HepG2 (cell line): ENCODE measurements around the gene SLC16A5. TPM values are rescaled to one million over a fixed set of nuclear protein-coding genes. Genes with fewer than 3 reads are reported as not detected.

ENCODE experiments used
- ARID2 ChIP-seq: sonication (generic); formaldehyde crosslinking; IDR thresholded peaks from 2 replicates; pipeline ENCODE4 v1.8.1; 2022; ENCODE audit warnings: mild to moderate bottlenecking, missing genetic modification reagents, borderline replicate concordance
- ATF7-NPFF ChIP-seq: sonication (generic); formaldehyde crosslinking; IDR thresholded peaks from 2 replicates; pipeline ENCODE4 v1.8.1; 2023; ENCODE audit warnings: mild to moderate bottlenecking, low read depth, missing genetic modification reagents, moderate library complexity
- BRCA1 ChIP-seq: sonication (generic); formaldehyde crosslinking; IDR thresholded peaks from 2 replicates; pipeline ENCODE4 v1.4.0; 2020; ENCODE audit warnings: missing genetic modification reagents
- EP300 ChIP-seq, 3 experiments: sonication (generic) in 1 of 3; formaldehyde crosslinking in 1 of 3; IDR thresholded peaks; 2 replicates each; pipeline versions ENCODE4 v1.5.1 to v1.6.1; 2011 to 2020; ENCODE audit warnings: low read depth in 2 of 3, low read length in 2 of 3, borderline replicate concordance in 1 of 3, improper control_type of control experiment in 1 of 3, mild to moderate bottlenecking in 1 of 3, missing genetic modification reagents in 1 of 3, moderate library complexity in 1 of 3
- FOSL1 ChIP-seq: sonication (generic); formaldehyde crosslinking; IDR thresholded peaks from 2 replicates; pipeline ENCODE4 v1.9.0; 2021; ENCODE audit warnings: missing genetic modification reagents, borderline replicate concordance
- JUNB ChIP-seq: sonication (generic); formaldehyde crosslinking; IDR thresholded peaks from 2 replicates; pipeline ENCODE4 v1.8.0; 2022; ENCODE audit warnings: missing genetic modification reagents, mild to moderate bottlenecking, borderline replicate concordance
- KDM1A ChIP-seq: IDR thresholded peaks from 2 replicates; pipeline ENCODE4 v1.6.1; 2016; ENCODE audit warnings: missing compliant biosample characterization
- NBN ChIP-seq: fragments of 450-650 bp; conservative IDR thresholded peaks from 2 replicates; pipeline ENCODE4 v1.6.1; 2017
- TEAD3 ChIP-seq: optimal IDR thresholded peaks from 2 replicates; pipeline ENCODE3; 2016; ENCODE audit warnings: borderline replicate concordance
- TFDP2 ChIP-seq: sonication (generic); formaldehyde crosslinking; IDR thresholded peaks from 2 replicates; pipeline ENCODE4 v1.4.0; 2020; ENCODE audit warnings: missing genetic modification reagents
- ZFP62 ChIP-seq: sonication (generic); formaldehyde crosslinking; IDR thresholded peaks from 2 replicates; pipeline ENCODE4 v1.4.0; 2020; ENCODE audit warnings: missing genetic modification reagents
- ZNF24 ChIP-seq: fragments of 450-650 bp; IDR thresholded peaks from 2 replicates; pipeline ENCODE4 v1.6.1; 2017; ENCODE audit warnings: antibody characterized with exemption, mild to moderate bottlenecking
- ZNF296 ChIP-seq: sonication (generic); formaldehyde crosslinking; conservative IDR thresholded peaks from 2 replicates; pipeline ENCODE4 v1.5.0; 2020; ENCODE audit warnings: mild to moderate bottlenecking, missing genetic modification reagents
- ZNF326 ChIP-seq: sonication (generic); formaldehyde crosslinking; IDR thresholded peaks from 2 replicates; pipeline ENCODE4 v1.4.0; 2020; ENCODE audit warnings: missing genetic modification reagents, borderline replicate concordance
- ZNF350 ChIP-seq: sonication (generic); formaldehyde crosslinking; IDR thresholded peaks from 2 replicates; pipeline ENCODE4 v1.4.0; 2020; ENCODE audit warnings: mild to moderate bottlenecking, low read depth, missing genetic modification reagents, borderline replicate concordance
- ZNF383 ChIP-seq: sonication (generic); formaldehyde crosslinking; IDR thresholded peaks from 2 replicates; pipeline ENCODE4 v1.4.0; 2020; ENCODE audit warnings: missing genetic modification reagents, mild to moderate bottlenecking, borderline replicate concordance
- ZUFSP ChIP-seq: sonication (generic); formaldehyde crosslinking; IDR thresholded peaks from 2 replicates; pipeline ENCODE4 v1.9.0; 2021; ENCODE audit warnings: missing genetic modification reagents, mild to moderate bottlenecking, borderline replicate concordance
- polyA plus RNA-seq, 8 experiments: library from polyadenylated mRNA; depleted of rRNA in 3 of 8; stranded (reverse) in 7 of 8; unstranded in 1 of 8; fragments of >200 nt; fragmentation: Illumina TruSeq in 4 of 8; extraction: Trizol in 4 of 8; gene quantifications; 2 replicates each; pipeline versions ENCODE4 v1.2.1 to v1.2.3, GENCODE V29; 2011 to 2016; ENCODE audit warnings: low read depth in 4 of 8, missing spikeins in 1 of 8, mixed read lengths in 1 of 8; ENCODE audit not compliant: insufficient read depth in 1 of 8
- total RNA-seq, 5 experiments: library from RNA; depleted of rRNA; stranded (reverse); fragments of >200 nt; fragmentation: Illumina TruSeq; extraction: Trizol; gene quantifications; 2 replicates each; pipeline ENCODE4 v1.2.3, GENCODE V29; 2016; ENCODE audit warnings: low read depth in 1 of 5
- TF ChIP-seq, protein P1 (sequence below): sonication (generic); formaldehyde crosslinking; IDR thresholded peaks from 2 replicates; pipeline ENCODE4 v1.4.0; 2020; ENCODE audit warnings: missing genetic modification reagents, borderline replicate concordance
- TF ChIP-seq, protein P2 (sequence below): sonication (generic); formaldehyde crosslinking; IDR thresholded peaks from 2 replicates; pipeline ENCODE4 v1.8.1; 2023; ENCODE audit warnings: mild to moderate bottlenecking, missing genetic modification reagents
- TF ChIP-seq, protein P3 (sequence below): sonication (generic); formaldehyde crosslinking; conservative IDR thresholded peaks from 2 replicates; pipeline ENCODE4 v1.8.0; 2022; ENCODE audit warnings: missing genetic modification reagents

Gene SLC16A5
- total and polyA plus RNA-seq, 2 of the 13 experiments (the other 11 are each of a cell fraction or from before 2014, with no cell fraction given) = 0.69 to 5.6 TPM

GRCh38 chr17:75086496-75087181 lies 1.1 kb upstream of the SLC16A5 start (continued):
- TF ChIP-seq JUNB (CRISPR knock-in tag) (0 out of 2 replicates have a peak, but pooled peaks have one; percentile 23), ARID2 (CRISPR knock-in tag) (no peak), TFDP2 (CRISPR knock-in tag) (no peak), ATF7-NPFF (CRISPR knock-in tag) (0 out of 2 replicates have a peak, but pooled peaks have one; percentile 56), ZNF350 (peak; percentile 51; the same call in 1 of the 2 replicates), NBN (0 out of 2 replicates have a peak, but pooled peaks have one; percentile 22), ZFP62 (CRISPR knock-in tag) (0 out of 2 replicates have a peak, but pooled peaks have one; percentile 36), ZNF296 (CRISPR knock-in tag) (peak; percentile 46; the same call in 1 of the 2 replicates), TEAD3 (peak; percentile 39), ZUFSP (CRISPR knock-in tag) (no peak), FOSL1 (CRISPR knock-in tag) (no peak), ZNF383 (CRISPR knock-in tag) (0 out of 2 replicates have a peak, but pooled peaks have one; percentile 42), ZNF326 (CRISPR knock-in tag) (no peak), EP300 (IDR thresholded peaks at IDR 0.05; ENCODE audit: low read depth in 2 of 2, low read length in 2 of 2) (0 out of 4 replicates have a peak, but pooled peaks of 1 of the 2 experiments have one; percentile 41), EP300 (CRISPR knock-in tag; IDR thresholded peaks at IDR 0.05; ENCODE audit: borderline replicate concordance) (peak; percentile 62; the same call in 1 of the 2 replicates), KDM1A (CRISPR knock-in tag) (0 out of 2 replicates have a peak, but pooled peaks have one; percentile 40), ZNF24 (no peak), BRCA1 (0 out of 2 replicates have a peak, but pooled peaks have one; percentile 55)
- TF ChIP-seq, protein P1, sequence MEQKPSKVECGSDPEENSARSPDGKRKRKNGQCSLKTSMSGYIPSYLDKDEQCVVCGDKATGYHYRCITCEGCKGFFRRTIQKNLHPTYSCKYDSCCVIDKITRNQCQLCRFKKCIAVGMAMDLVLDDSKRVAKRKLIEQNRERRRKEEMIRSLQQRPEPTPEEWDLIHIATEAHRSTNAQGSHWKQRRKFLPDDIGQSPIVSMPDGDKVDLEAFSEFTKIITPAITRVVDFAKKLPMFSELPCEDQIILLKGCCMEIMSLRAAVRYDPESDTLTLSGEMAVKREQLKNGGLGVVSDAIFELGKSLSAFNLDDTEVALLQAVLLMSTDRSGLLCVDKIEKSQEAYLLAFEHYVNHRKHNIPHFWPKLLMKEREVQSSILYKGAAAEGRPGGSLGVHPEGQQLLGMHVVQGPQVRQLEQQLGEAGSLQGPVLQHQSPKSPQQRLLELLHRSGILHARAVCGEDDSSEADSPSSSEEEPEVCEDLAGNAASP (CRISPR knock-in tag) = peak; percentile 71
- TF ChIP-seq, protein P2, sequence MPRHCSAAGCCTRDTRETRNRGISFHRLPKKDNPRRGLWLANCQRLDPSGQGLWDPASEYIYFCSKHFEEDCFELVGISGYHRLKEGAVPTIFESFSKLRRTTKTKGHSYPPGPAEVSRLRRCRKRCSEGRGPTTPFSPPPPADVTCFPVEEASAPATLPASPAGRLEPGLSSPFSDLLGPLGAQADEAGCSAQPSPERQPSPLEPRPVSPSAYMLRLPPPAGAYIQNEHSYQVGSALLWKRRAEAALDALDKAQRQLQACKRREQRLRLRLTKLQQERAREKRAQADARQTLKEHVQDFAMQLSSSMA (CRISPR knock-in tag) = 0 out of 2 replicates have a peak, but pooled peaks have one; percentile 15
- TF ChIP-seq, protein P3, sequence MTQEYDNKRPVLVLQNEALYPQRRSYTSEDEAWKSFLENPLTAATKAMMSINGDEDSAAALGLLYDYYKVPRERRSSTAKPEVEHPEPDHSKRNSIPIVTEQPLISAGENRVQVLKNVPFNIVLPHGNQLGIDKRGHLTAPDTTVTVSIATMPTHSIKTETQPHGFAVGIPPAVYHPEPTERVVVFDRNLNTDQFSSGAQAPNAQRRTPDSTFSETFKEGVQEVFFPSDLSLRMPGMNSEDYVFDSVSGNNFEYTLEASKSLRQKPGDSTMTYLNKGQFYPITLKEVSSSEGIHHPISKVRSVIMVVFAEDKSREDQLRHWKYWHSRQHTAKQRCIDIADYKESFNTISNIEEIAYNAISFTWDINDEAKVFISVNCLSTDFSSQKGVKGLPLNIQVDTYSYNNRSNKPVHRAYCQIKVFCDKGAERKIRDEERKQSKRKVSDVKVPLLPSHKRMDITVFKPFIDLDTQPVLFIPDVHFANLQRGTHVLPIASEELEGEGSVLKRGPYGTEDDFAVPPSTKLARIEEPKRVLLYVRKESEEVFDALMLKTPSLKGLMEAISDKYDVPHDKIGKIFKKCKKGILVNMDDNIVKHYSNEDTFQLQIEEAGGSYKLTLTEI (CRISPR knock-in tag) = no peak
